NT2/D1 (cell line): ENCODE data around the gene LEFTY1.

Experiments
- SUZ12 ChIP-seq: IDR thresholded peaks from 2 replicates; pipeline ENCODE4 v1.6.1; 2011; ENCODE audit not compliant: insufficient read length, insufficient read depth; ENCODE audit errors: extremely low read depth
- ZNF274 ChIP-seq: IDR thresholded peaks from 2 replicates; pipeline ENCODE4 v1.6.1; 2011; ENCODE audit warnings: mild to moderate bottlenecking, low read depth, low read length

- TF ChIP-seq SUZ12 (no peak), ZNF274 (no peak)
Observed at GRCh38 chr1:225857256-225857655, 31.7 kb downstream of the LEFTY1 start.
